ENCODE data around the gene FABP7.

Gene FABP7

GRCh38 chr6:122799140-122799745 lies 19.7 kb downstream of the FABP7 start:
- DNase-seq, result no peak

- no peak for DNase-seq
These were observed 20.6 kb downstream of the FABP7 start for GRCh38 chr6:122799916-122800686.

- no peak for DNase-seq
These were observed 21.4 kb downstream of the FABP7 start for GRCh38 chr6:122800906-122801305.

- no peak for DNase-seq
These were observed 21.9 kb downstream of the FABP7 start for GRCh38 chr6:122801397-122801796.

DNA sequence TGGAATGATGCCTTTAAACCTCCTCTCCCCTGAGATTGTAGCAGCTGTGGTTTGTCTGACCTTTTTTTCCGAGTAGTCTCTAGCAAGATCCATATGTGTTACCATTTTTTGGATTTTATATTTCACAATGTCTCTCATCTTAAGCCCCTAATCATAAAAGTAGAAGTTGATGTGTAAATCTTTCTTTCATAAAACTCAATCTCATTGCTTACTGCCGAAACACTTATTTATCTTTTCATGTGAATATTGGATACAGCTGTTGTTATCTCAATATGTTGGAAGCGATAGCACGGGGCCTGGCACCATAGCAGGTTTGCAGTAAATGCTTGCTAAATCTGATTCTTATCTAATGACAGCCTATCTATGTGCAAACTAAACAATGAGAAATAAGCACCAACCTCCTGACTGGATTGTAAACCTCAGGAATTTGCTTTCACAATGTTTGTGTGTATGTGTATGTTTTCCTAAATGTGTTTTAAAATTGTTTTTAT lies 23.7 kb downstream of the FABP7 start:
- no peak for DNase-seq

DNA sequence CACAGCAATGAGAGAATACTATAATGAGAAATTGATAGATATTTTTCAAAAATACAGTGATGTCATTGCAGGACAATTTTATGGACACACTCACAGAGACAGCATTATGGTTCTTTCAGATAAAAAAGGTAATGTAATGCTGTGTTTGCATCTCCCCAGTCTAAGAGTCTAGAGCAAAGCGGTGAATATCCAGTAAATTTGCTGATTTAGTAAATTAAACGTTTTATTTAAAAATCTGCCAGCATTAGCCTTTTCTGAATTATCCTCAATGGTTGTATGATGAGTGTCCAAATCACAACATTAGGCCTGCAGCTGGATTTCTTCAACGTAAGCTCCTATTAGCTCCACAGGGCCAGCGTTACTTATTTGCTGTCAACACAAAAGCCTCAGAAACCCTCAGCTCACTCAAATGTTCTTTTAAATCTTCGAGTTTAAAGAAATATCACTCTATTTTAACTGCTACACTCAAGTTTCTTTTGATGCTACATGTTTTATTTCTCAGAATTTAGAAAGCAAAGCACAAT lies 25.5 kb downstream of the FABP7 start:
- no peak for DNase-seq

DNA sequence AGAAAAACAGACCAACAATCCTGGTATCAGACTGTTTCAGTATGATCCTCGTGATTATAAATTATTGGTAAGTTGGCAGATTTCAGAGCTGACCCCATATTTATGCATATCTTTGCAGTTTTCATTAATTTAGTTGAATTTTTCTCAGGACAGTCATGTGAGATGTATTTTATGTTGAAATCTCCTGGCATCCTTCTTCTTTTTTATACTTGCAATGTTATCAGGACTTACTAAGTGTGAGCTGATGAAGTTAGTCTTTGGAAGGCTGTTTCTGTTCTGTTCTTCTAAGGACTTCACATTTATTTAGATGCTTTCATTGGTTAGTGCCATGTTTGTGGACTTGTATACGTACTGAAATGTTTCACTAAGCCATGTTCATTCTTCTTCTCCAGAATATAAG lies 26.8 kb downstream of the FABP7 start:
- DNase-seq, result no peak

- DNase-seq, result no peak
These were observed 28.8 kb downstream of the FABP7 start for GRCh38 chr6:122808121-122808885.

- no peak for DNase-seq
These were observed 29.5 kb downstream of the FABP7 start for GRCh38 chr6:122809001-122809400.

GRCh38 chr6:122809691-122810090 lies 30.2 kb downstream of the FABP7 start:
- DNase-seq, result no peak

DNA sequence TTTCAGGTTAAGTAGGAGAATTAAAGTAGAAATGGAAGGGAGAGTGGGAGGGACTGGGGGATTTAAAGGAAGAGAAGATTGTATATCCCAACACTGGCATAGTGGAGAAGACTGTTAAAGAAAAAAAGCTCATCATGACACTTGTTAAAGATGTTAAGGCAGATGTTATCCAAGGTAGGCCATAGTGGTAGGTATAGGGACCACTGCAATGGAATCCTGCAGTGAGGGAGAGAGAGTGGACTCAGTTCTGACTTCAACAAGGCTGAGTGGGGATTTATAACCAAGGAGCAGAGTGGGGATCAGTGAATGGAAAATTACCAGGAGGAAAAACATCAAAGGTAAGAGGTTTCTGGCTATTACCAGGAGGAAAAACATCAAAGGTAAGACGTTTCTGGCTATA lies 30.7 kb downstream of the FABP7 start:
- DNase-seq, result no peak

DNA sequence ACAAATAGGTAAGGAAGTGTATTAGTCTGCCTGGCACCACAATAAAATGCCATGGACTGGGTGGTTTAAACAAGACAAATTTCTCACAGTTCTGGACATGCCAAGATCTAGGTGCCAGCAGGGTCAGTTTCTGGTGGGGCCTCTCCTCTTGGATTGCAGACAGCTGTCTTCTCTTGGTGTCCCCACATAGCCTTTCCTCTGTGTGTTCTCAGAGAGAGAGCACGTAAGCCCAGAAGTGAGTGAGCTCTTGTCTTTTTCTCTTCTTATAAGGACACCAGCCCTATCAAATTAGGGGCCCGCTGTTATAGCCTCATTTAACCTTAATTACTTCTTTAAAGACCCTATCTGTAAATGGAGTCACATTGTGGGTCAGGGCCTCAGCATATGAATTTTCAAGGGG lies 37.8 kb downstream of the FABP7 start:
- DNase-seq, result no peak

- no peak for DNase-seq
These were observed 38.2 kb downstream of the FABP7 start for GRCh38 chr6:122817766-122818165.

- no peak for DNase-seq
These were observed 39.4 kb downstream of the FABP7 start for GRCh38 chr6:122818866-122819265.

DNA sequence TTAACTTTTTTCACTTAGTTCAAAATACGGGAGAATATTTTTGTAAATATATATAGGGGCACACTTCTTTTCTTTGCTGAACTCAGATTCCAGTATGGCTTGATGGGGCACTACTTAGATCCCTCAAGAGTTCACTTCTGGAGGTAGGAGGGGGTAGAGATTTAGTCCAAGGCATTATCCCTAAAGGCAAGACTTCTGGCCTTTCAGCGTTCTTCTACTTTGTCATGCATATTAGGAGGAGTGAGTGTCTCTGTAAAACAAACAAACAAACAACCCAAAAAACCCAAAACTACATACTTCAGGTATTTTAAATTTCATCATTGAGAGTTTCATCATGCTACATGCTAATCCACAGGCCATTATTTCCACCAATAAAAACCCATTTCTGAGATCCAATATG lies 41.6 kb downstream of the FABP7 start:
- DNase-seq, result no peak

GRCh38 chr6:122825163-122825562 lies 45.6 kb downstream of the FABP7 start:
- DNase-seq, result no peak

DNA sequence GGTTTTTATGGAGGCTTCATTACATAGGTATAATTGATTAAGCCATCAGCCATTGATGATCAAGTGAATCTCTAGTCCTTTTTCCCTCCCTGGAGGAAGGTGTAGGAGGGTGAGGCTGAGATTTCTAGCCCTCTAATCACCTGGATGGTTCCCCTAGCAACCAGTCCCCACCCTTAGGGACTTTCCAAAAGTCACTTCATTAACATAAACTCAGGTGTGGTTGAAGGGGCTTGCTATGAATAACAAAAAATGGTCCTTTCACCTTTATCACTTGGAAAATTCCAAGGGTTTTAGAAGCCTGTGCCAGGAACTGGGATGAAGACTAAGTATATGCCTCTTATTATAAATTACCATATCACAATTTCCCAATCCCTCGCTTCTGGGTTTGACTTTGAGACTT lies 49.9 kb downstream of the FABP7 start:
- DNase-seq, result no peak

GRCh38 chr6:122831511-122831910 lies 52.0 kb downstream of the FABP7 start:
- no peak for DNase-seq

DNA sequence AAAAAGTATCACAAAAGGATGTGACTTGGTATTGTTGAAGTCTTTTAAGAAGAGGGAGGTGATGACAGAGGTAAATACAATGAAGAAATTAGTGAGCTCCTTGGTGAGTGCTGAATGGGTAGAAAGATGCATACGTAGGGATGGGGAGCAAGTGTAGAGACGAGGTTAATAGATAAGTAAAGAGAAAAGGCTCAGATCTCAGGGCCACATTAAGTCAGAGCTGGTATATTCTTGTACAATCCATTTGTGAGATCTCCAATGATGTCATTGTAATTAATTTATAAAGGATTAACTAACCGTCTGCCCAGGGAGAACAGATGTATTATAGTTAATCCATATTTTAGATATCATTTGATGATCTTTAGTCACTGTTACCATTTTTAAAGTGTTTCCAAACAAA lies 52.9 kb downstream of the FABP7 start:
- no peak for DNase-seq

DNA sequence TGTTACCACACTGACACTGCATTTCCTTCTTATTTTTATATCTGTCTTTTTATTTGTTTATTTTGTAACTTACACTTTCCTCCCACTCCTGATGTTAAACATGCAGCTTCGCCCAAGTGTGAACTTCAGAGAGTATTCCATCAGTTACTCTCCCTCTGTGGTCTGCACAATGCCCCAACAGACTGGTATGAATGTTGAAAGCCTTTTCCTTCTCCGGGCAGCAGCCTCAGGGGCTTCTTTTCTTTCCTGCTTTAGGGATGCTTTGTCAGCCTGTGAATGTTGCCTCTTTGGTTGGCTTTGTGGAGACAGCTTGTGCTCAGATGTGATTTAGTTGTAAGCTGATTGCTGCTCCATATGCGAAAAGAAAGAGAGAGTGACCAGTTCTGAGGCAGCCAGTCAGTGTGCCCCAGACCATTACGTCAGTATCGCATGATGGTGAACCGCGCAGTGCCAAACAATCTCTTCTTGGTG lies 53.5 kb downstream of the FABP7 start:
- no peak for DNase-seq
